IMR-90 (cell line): ENCODE results near the gene PTPRN2. TPM values are rescaled to one million over a fixed set of nuclear protein-coding genes. Genes with fewer than 3 reads are reported as not detected.

Source experiments
- ATAC-seq: fragments of 200-7000 bp; cut with Tn5 transposase; 2 replicates; pipeline ENCODE4 v1.9.1; 2020; ENCODE audit warnings: low read depth, mild to moderate bottlenecking, moderate library complexity
- BruUV-seq: library from RNA; stranded (reverse); fragments of 400-500 nt; replicated peaks from 2 replicates; lab custom pipeline; 2021; lab: Mats Ljungman, UMichigan
- CTCF ChIA-PET: fragments of 300-600 bp; formaldehyde crosslinking; extraction: SDS; loops from one replicate; lab custom pipeline; 2021; ENCODE audit warnings: antibody characterized with exemption; lab: Yijun Ruan, JAX
- POLR2A ChIA-PET: fragments of 300-600 bp; sonication (Branson Sonifier 250); formaldehyde crosslinking; loops from one replicate; lab custom pipeline; 2022; ENCODE audit warnings: antibody characterized with exemption; ENCODE audit not compliant: unreplicated experiment; lab: Charles Lee
- DNase-seq: peaks from one replicate; pipeline ENCODE4 v3.0.0; 2013
- H2AFZ ChIP-seq: replicated peaks from 2 replicates; pipeline ENCODE3; 2013; ENCODE audit warnings: low read length, mild to moderate bottlenecking; ENCODE audit not compliant: poor library complexity
- H2AK5ac ChIP-seq: 2 replicates; pipeline ENCODE4 v1.6.1; 2013; ENCODE audit warnings: low read depth, low read length, inconsistent platforms
- H2AK9ac ChIP-seq: replicated peaks from 2 replicates; pipeline ENCODE3; 2013; ENCODE audit warnings: mild to moderate bottlenecking, low read depth, low read length, moderate library complexity; ENCODE audit not compliant: poor library complexity
- H2BK120ac ChIP-seq: 2 replicates; pipeline ENCODE4 v1.6.1; 2013; ENCODE audit warnings: low read depth, low read length, inconsistent platforms
- H2BK15ac ChIP-seq: 3 replicates; pipeline ENCODE4 v1.6.1; 2013; ENCODE audit warnings: low read depth, low read length, inconsistent platforms
- H2BK20ac ChIP-seq: 2 replicates; pipeline ENCODE4 v1.6.1; 2013; ENCODE audit warnings: low read depth, mild to moderate bottlenecking, inconsistent platforms, low read length, moderate library complexity
- H2BK5ac ChIP-seq: 2 replicates; pipeline ENCODE4 v1.6.1; 2013; ENCODE audit warnings: mild to moderate bottlenecking, low read depth, low read length, inconsistent platforms; ENCODE audit not compliant: poor library complexity, severe bottlenecking
- H3K14ac ChIP-seq: replicated peaks from 2 replicates; pipeline ENCODE4 v1.6.1; 2013; ENCODE audit warnings: low read depth, low read length, inconsistent platforms
- H3K18ac ChIP-seq: 2 replicates; pipeline ENCODE4 v1.6.1; 2013; ENCODE audit warnings: low read depth, low read length, control low read depth
- H3K23ac ChIP-seq: 2 replicates; pipeline ENCODE4 v1.6.1; 2013; ENCODE audit warnings: low read depth, low read length, inconsistent platforms
- H3K27ac ChIP-seq: 2 replicates; pipeline ENCODE4 v1.5.1; 2013; ENCODE audit warnings: mild to moderate bottlenecking, control low read depth, low read length; ENCODE audit not compliant: insufficient read depth
- H3K27me3 ChIP-seq: 2 replicates; pipeline ENCODE4 v1.6.1; 2013; ENCODE audit warnings: low read length; ENCODE audit not compliant: control insufficient read depth, insufficient read depth
- H3K36me3 ChIP-seq: 2 replicates; pipeline ENCODE4 v1.6.1; 2013; ENCODE audit warnings: low read length, mixed read lengths; ENCODE audit not compliant: control insufficient read depth, insufficient read depth
- H3K4ac ChIP-seq: 2 replicates; pipeline ENCODE4 v1.6.1; 2013; ENCODE audit warnings: low read depth, low read length, inconsistent platforms
- H3K4me1 ChIP-seq: 2 replicates; pipeline ENCODE4 v1.6.1; 2013; ENCODE audit warnings: low read length, mixed read lengths; ENCODE audit not compliant: control insufficient read depth, insufficient read depth
- H3K4me2 ChIP-seq: 2 replicates; pipeline ENCODE4 v1.6.1; 2013; ENCODE audit warnings: low read depth, mild to moderate bottlenecking, control low read depth, low read length, moderate library complexity
- H3K4me3 ChIP-seq: 2 replicates; pipeline ENCODE4 v1.5.1; 2013; ENCODE audit warnings: low read depth, mild to moderate bottlenecking, control low read depth, low read length, moderate library complexity; ENCODE audit not compliant: insufficient read depth
- H3K56ac ChIP-seq: 2 replicates; pipeline ENCODE4 v1.6.1; 2013; ENCODE audit warnings: low read length, inconsistent platforms; ENCODE audit not compliant: insufficient read depth; ENCODE audit errors: extremely low read depth
- H3K79me1 ChIP-seq, 2 experiments: 2 replicates each; pipeline ENCODE4 v1.6.1; 2013; ENCODE audit warnings: low read length in 2 of 2, inconsistent platforms in 1 of 2, low read depth in 1 of 2
- H3K9ac ChIP-seq: 2 replicates; pipeline ENCODE4 v1.6.1; 2013; ENCODE audit warnings: low read depth, low read length, control low read depth
- H3K9me1 ChIP-seq: 2 replicates; pipeline ENCODE4 v1.6.1; 2013; ENCODE audit warnings: low read length, inconsistent platforms; ENCODE audit not compliant: insufficient read depth
- H3K9me3 ChIP-seq: 2 replicates; pipeline ENCODE4 v1.6.1; 2013; ENCODE audit warnings: low read length; ENCODE audit not compliant: control insufficient read depth, insufficient read depth
- H4K20me1 ChIP-seq: 2 replicates; pipeline ENCODE4 v1.6.1; 2013; ENCODE audit warnings: low read length, inconsistent platforms; ENCODE audit not compliant: insufficient read depth
- H4K5ac ChIP-seq: 2 replicates; pipeline ENCODE4 v1.6.1; 2013; ENCODE audit warnings: mild to moderate bottlenecking, low read depth, low read length, control low read depth
- H4K8ac ChIP-seq, 2 experiments: 2 replicates each; pipeline ENCODE4 v1.6.1; 2013; ENCODE audit warnings: low read depth in 2 of 2, low read length in 2 of 2, control low read depth in 1 of 2, inconsistent platforms in 1 of 2
- H4K91ac ChIP-seq: 2 replicates; pipeline ENCODE4 v1.6.1; 2013; ENCODE audit warnings: low read depth, low read length, inconsistent platforms; ENCODE audit not compliant: insufficient read depth
- CEBPB ChIP-seq: IDR thresholded peaks from 2 replicates; pipeline ENCODE4 v1.6.1; 2012; ENCODE audit warnings: low read depth, low read length, improper control_type of control experiment
- WGBS, 2 experiments: methylation state at CpG; one replicate each; pipeline versions ENCODE4 v1.1.5 to v1.1.7; 2013; ENCODE audit warnings: missing lambda C conversion rate in 2 of 2; ENCODE audit not compliant: insufficient read length in 1 of 2; ENCODE audit errors: extremely low coverage in 2 of 2; 5-methylcytosine and 5-hydroxymethylcytosine counted together
- dilution Hi-C: fragments of 300-500 bp; cut with HindIII; formaldehyde crosslinking; loops from one replicate; pipeline ENCODE4 v1.14.3; 2018; ENCODE audit warnings: low sequenced_read_pairs; ENCODE audit not compliant: unreplicated experiment
- in situ Hi-C: fragments of 300-500 bp; cut with MboI; formaldehyde crosslinking; loops from 3 replicates; pipeline ENCODE4 v1.14.3; 2019; ENCODE audit warnings: low sequenced_read_pairs, inconsistent platforms, mixed read lengths
- intact Hi-C: fragments of 100-400 bp; cut with micrococcal nuclease; formaldehyde crosslinking; loops from 2 replicates; pipeline ENCODE4 v1.10.0; 2022
- polyA plus RNA-seq, 3 experiments: library from polyadenylated mRNA; depleted of rRNA; stranded (reverse); fragments of >200 nt; gene quantifications; 2 replicates each; pipeline ENCODE4 v1.2.3, GENCODE V29; 2012; ENCODE audit warnings: low replicate concordance in 1 of 3
- total RNA-seq: library from RNA; depleted of rRNA; stranded (reverse); fragments of >200 nt; gene quantifications from 2 replicates; pipeline ENCODE4 v1.2.3, GENCODE V29; 2012

Gene PTPRN2
- total and polyA plus RNA-seq, 2 of the 4 experiments (the other 2 are of a cell fraction) = 0.03 TPM; not detected in 1

GRCh38 chr7:157780721-157781120 is 806.9 kb downstream of the PTPRN2 start:
- Histone ChIP-seq H2AK5ac (no peak overlapping the region), H3K9me1 (no peaks in the 10 kb centered on the region), H3K4me2 (no peak overlapping the region), H3K23ac (no peak overlapping the region), H2BK20ac (no peak overlapping the region), H3K9ac (no peak overlapping the region), H4K5ac (no peak overlapping the region), H3K4me3 (no peak overlapping the region), H2AFZ (no peak overlapping the region), H3K27ac (no peak overlapping the region), H3K56ac (no peak overlapping the region), H3K4me1 (no peaks in the 10 kb centered on the region), H2BK15ac (no peak overlapping the region), H2AK9ac (no peak overlapping the region), H4K20me1 (no peaks in the 10 kb centered on the region), H3K36me3 (no peaks in the 10 kb centered on the region), H2BK5ac (no peak overlapping the region), H3K79me1 (no peaks in the 10 kb centered on the region), H4K8ac (no peak overlapping the region), H4K91ac (no peak overlapping the region), H2BK120ac (no peak overlapping the region), H3K9me3 (peaks cover 72% of the 10 kb centered on the region), H3K4ac (no peak overlapping the region), H3K18ac (no peak overlapping the region), H3K14ac (no peak overlapping the region), H3K27me3 (no peaks in the 10 kb centered on the region)
- WGBS, 2 experiments = 77% methylated on average over 8 of the region's 15 CpGs; no CpG with 5 or more reads in 1 of the 2 experiments
- TF ChIP-seq CEBPB = no peak
- BruUV-seq = no TSS peak
- ChIA-PET POLR2A (no interaction called here), CTCF (no interaction called here)
- intact Hi-C loops = no loop called here
- ATAC-seq (no peak), DNase-seq (no peak)
- dilution Hi-C loops = no loop called here
- in situ Hi-C loops = no loop called here
